Gastrocnemius medialis (tissue), 4 donors: ENCODE data around the gene MAGOHB. TPM values are rescaled to one million over a fixed set of nuclear protein-coding genes. Genes with fewer than 3 reads are reported as not detected.

Source experiments
- ATAC-seq, 2 donors: fragments of 150-250 bp; one replicate each; pipeline ENCODE4 v1.9.1; 2016
- DNase-seq, 2 donors: peaks; one replicate each; pipeline ENCODE4 v3.0.0-alpha.2; 2019
- H3K27ac ChIP-seq, 4 donors: fragments of 200-600 bp; sonication (generic); 1 replicate in 1 of 4; 2 replicates in 3 of 4; pipeline ENCODE4 v1.5.1; 2016 to 2018; ENCODE audit warnings: mild to moderate bottlenecking in 2 of 4, moderate library complexity in 1 of 4
- H3K27me3 ChIP-seq, 3 donors: fragments of 200-600 bp; sonication (generic) in 2 of 3; 1 replicate in 1 of 3; 2 replicates in 2 of 3; pipeline versions ENCODE4 v1.5.1 to v1.6.0; 2016 to 2019; ENCODE audit warnings: mild to moderate bottlenecking in 1 of 3, moderate library complexity in 1 of 3
- H3K36me3 ChIP-seq, 2 donors: fragments of 200-600 bp; sonication (generic) in 1 of 2; one replicate each; pipeline ENCODE4 v1.5.1; 2017 to 2018
- H3K4me1 ChIP-seq, 2 donors: fragments of 200-600 bp; sonication (generic) in 1 of 2; one replicate each; pipeline ENCODE4 v1.5.1; 2016 to 2017; ENCODE audit warnings: mild to moderate bottlenecking in 2 of 2
- H3K4me3 ChIP-seq, 4 donors: fragments of 200-600 bp; sonication (generic) in 3 of 4; 1 replicate in 1 of 4; 2 replicates in 3 of 4; pipeline ENCODE4 v1.5.1; 2016 to 2019; ENCODE audit warnings: mild to moderate bottlenecking in 2 of 4
- H3K9me3 ChIP-seq, 3 donors: fragments of 200-600 bp; sonication (generic) in 2 of 3; 1 replicate in 1 of 3; 2 replicates in 2 of 3; pipeline ENCODE4 v1.5.1; 2016 to 2019
- CTCF ChIP-seq, 5 experiments: fragments of 450-650 bp in 3 of 5; fragments of 200-600 bp in 2 of 5; sonication (generic) in 2 of 5; IDR thresholded peaks in 4 of 5; conservative IDR thresholded peaks in 1 of 5; 1 replicate in 4 of 5; 2 replicates in 1 of 5; pipeline ENCODE4 v1.5.1; 2016 to 2019; ENCODE audit warnings: antibody characterized with exemption in 5 of 5, mild to moderate bottlenecking in 3 of 5, moderate library complexity in 3 of 5
- POLR2A ChIP-seq, 2 donors: fragments of 450-650 bp; IDR thresholded peaks; one replicate each; pipeline ENCODE4 v1.6.1; 2017; ENCODE audit warnings: antibody characterized with exemption in 2 of 2, mild to moderate bottlenecking in 2 of 2, moderate library complexity in 2 of 2
- in situ Hi-C, 4 donors: fragments of 200-750 bp; cut with MboI; loops; one replicate each; pipeline versions ENCODE4 v1.15.0 to v1.8.0; 2017; ENCODE audit warnings: low sequenced_read_pairs in 4 of 4
- intact Hi-C: fragments of 100-400 bp; cut with DNase I; formaldehyde crosslinking; loops from one replicate; pipeline ENCODE4 v1.15.1; 2023; ENCODE audit warnings: low total_unique reads
- total RNA-seq, 4 donors: library from RNA; depleted of rRNA; stranded (reverse); fragments of >200 nt; gene quantifications; one replicate each; pipeline versions ENCODE4 v1.1.0 to v1.2.3, GENCODE V29; 2016

MAGOHB gene
- total RNA-seq, 4 donors from 2014 or later: 0.80 to 6.3 (median 3.8) TPM

GRCh38 chr12:10645910-10646309 lies 32.5 kb upstream of the MAGOHB start:
- intact Hi-C loops (no loop called here), in situ Hi-C loops (loop anchor here in 1 of 4 donors (25.0 kb wide), 1 partner anchor 841 kb away; no protein-coding TSS in a partner anchor)
- Histone ChIP-seq H3K4me3 (no peak overlapping the region), H3K27ac (no peak overlapping the region), H3K4me1 (no peaks in the 10 kb centered on the region), H3K9me3 (no peaks in the 10 kb centered on the region), H3K27me3 (no peaks in the 10 kb centered on the region), H3K36me3 (no peaks in the 10 kb centered on the region)
- DNase-seq (no peak), ATAC-seq (no peak)
- TF ChIP-seq POLR2A (IDR thresholded peaks at IDR 0.05) (no peak), CTCF (IDR thresholded peaks at IDR 0.05 in 4 of 5, conservative IDR thresholded peaks at IDR 0.05 in 1 of 5) (no peak)

- Histone ChIP-seq H3K9me3 (no peaks in the 10 kb centered on the region), H3K4me3 (no peak overlapping the region), H3K36me3 (no peaks in the 10 kb centered on the region), H3K27ac (no peak overlapping the region), H3K4me1 (no peaks in the 10 kb centered on the region), H3K27me3 (no peaks in the 10 kb centered on the region)
- in situ Hi-C loops (loop anchor here in 1 of 4 donors (25.0 kb wide), 1 partner anchor 845 kb away; no protein-coding TSS in a partner anchor), intact Hi-C loops (no loop called here)
- ATAC-seq (no peak), DNase-seq (no peak)
- TF ChIP-seq CTCF (IDR thresholded peaks at IDR 0.05 in 4 of 5, conservative IDR thresholded peaks at IDR 0.05 in 1 of 5): no peak
- no peak for TF ChIP-seq POLR2A (IDR thresholded peaks at IDR 0.05)
Observed at GRCh38 chr12:10641735-10642500, 28.5 kb upstream of the MAGOHB start.

- H3K4me3 ChIP-seq: no peak overlapping the region
- no peaks in the 10 kb centered on the region for H3K9me3 ChIP-seq
- TF ChIP-seq POLR2A (IDR thresholded peaks at IDR 0.05): no peak
- no peak for TF ChIP-seq CTCF (IDR thresholded peaks at IDR 0.05 in 4 of 5, conservative IDR thresholded peaks at IDR 0.05 in 1 of 5)
- H3K27ac ChIP-seq: no peak overlapping the region
- no peaks in the 10 kb centered on the region for H3K4me1 ChIP-seq
- no peaks in the 10 kb centered on the region for H3K36me3 ChIP-seq
- H3K27me3 ChIP-seq: no peaks in the 10 kb centered on the region
- intact Hi-C loops: no loop called here
- in situ Hi-C loops: loop anchor here in 1 of 4 donors (25.0 kb wide), 1 partner anchor 849 kb away; no protein-coding TSS in a partner anchor
- no peak for ATAC-seq
- DNase-seq: no peak
Observed at GRCh38 chr12:10638728-10639127, 25.3 kb upstream of the MAGOHB start.

- Histone ChIP-seq H3K36me3 (no peaks in the 10 kb centered on the region), H3K4me1 (no peaks in the 10 kb centered on the region), H3K4me3 (no peak overlapping the region), H3K27me3 (no peaks in the 10 kb centered on the region), H3K9me3 (no peaks in the 10 kb centered on the region), H3K27ac (no peak overlapping the region)
- TF ChIP-seq CTCF (IDR thresholded peaks at IDR 0.05 in 4 of 5, conservative IDR thresholded peaks at IDR 0.05 in 1 of 5) (no peak), POLR2A (IDR thresholded peaks at IDR 0.05) (no peak)
- no peak for DNase-seq
- in situ Hi-C loops (loop anchor here in 1 of 4 donors (25.0 kb wide), 1 partner anchor 851 kb away; no protein-coding TSS in a partner anchor), intact Hi-C loops (no loop called here)
- no peak for ATAC-seq
Observed at GRCh38 chr12:10636611-10637010, 23.2 kb upstream of the MAGOHB start.
